Muscle layer of colon (tissue), 2 donors: Measurements from ENCODE around the gene AGAP1.

Experiments used
- H3K27ac ChIP-seq: one replicate; pipeline ENCODE4 v1.7.0; 2013; ENCODE audit warnings: low read depth, mild to moderate bottlenecking, low read length, moderate library complexity
- H3K27me3 ChIP-seq, 2 donors: one replicate each; pipeline ENCODE4 v1.7.0; 2013; ENCODE audit warnings: low read length in 2 of 2, mild to moderate bottlenecking in 2 of 2; ENCODE audit not compliant: insufficient read depth in 2 of 2, control insufficient read depth in 1 of 2
- H3K36me3 ChIP-seq: one replicate; pipeline ENCODE4 v1.7.0; 2013; ENCODE audit warnings: mild to moderate bottlenecking, low read length; ENCODE audit not compliant: insufficient read depth
- H3K4me1 ChIP-seq: one replicate; pipeline ENCODE4 v1.7.0; 2013; ENCODE audit warnings: mild to moderate bottlenecking, low read length; ENCODE audit not compliant: insufficient read depth
- H3K4me3 ChIP-seq, 2 donors: one replicate each; pipeline ENCODE4 v1.7.0; 2013; ENCODE audit warnings: low read length in 2 of 2, low read depth in 1 of 2, mild to moderate bottlenecking in 1 of 2, moderate library complexity in 1 of 2
- H3K9ac ChIP-seq: one replicate; pipeline ENCODE4 v1.7.0; 2013; ENCODE audit warnings: low read length
- H3K9me3 ChIP-seq: one replicate; pipeline ENCODE4 v1.7.0; 2013; ENCODE audit warnings: mild to moderate bottlenecking, low read length
- donor health status: abdominal sarcoma.
- donor health status: Adenocarcinoma of cecum.

Gene AGAP1

DNA sequence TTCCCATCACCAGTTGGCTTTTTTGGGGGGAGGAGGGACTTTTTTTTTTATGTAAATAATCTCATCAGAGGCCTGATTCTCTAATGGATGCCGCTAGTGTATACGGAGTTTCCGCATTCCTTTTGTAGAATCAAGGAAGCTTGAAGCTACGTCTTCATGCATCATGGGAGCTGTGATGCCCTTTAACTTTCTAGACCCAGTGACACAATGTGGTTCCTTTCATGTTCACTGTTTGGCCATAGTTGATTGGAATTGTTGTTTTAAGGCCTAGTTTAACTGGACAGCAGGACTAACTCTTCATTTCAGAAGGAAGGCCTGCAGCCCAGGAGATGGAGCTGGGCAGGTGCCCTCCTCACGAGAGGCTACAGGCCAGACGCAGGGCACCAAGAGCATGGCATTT, 287.9 kb downstream of the AGAP1 start:
- no peak overlapping the region for H3K27ac ChIP-seq
- H3K9ac ChIP-seq, result no peak overlapping the region
- H3K9me3 ChIP-seq, result no peaks in the 10 kb centered on the region
- H3K4me3 ChIP-seq, result no peak overlapping the region
- peaks cover 10% of the 10 kb centered on the region for H3K36me3 ChIP-seq
- H3K4me1 ChIP-seq, result no peaks in the 10 kb centered on the region
- H3K27me3 ChIP-seq, result no peaks in the 10 kb centered on the region

- no peak overlapping the region for H3K9ac ChIP-seq
- H3K9me3 ChIP-seq, result no peaks in the 10 kb centered on the region
- H3K27me3 ChIP-seq, result no peaks in the 10 kb centered on the region
- no peaks in the 10 kb centered on the region for H3K4me1 ChIP-seq
- H3K27ac ChIP-seq, result no peak overlapping the region
- peaks cover 8% of the 10 kb centered on the region for H3K36me3 ChIP-seq
- no peak overlapping the region for H3K4me3 ChIP-seq
These were observed 290.9 kb downstream of the AGAP1 start for GRCh38 chr2:235784788-235785187.

DNA sequence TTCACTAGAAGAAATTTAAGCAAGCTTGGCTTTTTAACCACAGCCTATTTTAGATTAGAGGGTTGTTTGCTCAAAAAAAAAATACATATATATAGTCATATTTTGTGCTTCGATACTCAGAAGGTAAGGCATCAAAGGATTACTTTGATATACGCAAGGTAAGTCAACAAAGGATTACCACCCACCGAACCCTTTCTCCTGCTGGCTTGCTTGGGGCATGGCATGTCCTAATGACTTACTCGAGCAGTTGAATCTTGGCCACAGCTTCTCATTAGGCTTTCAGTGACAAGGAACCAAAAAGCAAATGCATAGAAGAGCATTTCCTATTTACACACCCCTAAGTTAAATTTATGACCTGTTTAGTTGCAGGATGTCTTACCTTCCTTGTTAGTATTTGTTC, 295.7 kb downstream of the AGAP1 start:
- Histone ChIP-seq H3K27me3 (no peaks in the 10 kb centered on the region), H3K27ac (no peak overlapping the region), H3K4me3 (no peak overlapping the region), H3K4me1 (no peaks in the 10 kb centered on the region), H3K9me3 (no peaks in the 10 kb centered on the region), H3K36me3 (peaks cover 10% of the 10 kb centered on the region), H3K9ac (no peak overlapping the region)

DNA sequence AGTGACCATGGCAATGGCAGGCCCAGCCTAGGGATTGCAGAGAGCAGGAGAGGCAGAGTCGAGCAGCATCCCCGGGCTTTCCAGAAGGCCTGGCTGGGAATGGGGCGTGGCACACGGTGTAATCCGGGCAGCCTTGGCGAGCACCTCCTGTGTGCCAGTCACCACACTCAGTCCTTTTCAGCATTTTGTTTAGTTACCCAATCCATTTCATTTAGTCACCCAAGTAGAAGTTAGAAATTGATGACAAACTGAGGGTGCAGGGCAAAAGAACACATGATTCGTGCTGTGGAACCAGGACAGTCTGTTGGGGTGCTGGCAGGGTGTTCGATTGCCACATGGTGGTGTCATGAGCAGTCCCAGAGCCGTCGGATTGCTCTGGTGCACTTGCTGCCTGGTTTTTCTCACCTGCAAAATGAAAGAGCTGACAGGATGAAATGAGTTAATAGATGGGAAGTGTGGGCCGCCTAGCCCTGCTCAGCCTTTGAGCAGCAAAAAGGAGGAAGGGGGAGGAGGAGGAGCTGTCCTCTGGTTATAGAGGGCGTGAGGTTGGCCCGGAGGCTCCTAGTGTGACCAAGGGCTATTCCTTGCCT, 299.4 kb downstream of the AGAP1 start:
- Histone ChIP-seq H3K9me3 (no peaks in the 10 kb centered on the region), H3K36me3 (peaks cover 12% of the 10 kb centered on the region), H3K9ac (no peak overlapping the region), H3K4me1 (no peaks in the 10 kb centered on the region), H3K27me3 (no peaks in the 10 kb centered on the region), H3K27ac (no peak overlapping the region), H3K4me3 (no peak overlapping the region)

DNA sequence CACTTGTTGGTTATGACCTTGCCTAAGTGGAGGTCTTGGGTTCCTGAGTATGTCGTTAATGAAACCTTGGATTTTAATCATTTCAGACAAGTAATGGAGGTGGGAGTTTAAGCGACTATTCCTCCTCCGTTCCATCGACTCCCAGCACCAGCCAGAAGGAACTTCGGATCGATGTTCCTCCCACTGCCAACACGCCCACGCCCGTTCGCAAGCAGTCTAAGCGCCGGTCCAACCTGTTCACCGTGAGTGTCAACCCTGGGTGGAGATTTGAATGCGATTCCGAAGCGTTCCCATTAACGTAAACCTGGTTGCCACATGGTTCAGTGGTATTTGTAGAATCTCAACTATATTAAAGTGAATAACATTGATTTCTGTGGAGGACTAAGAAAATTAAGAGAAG, 305.4 kb downstream of the AGAP1 start:
- Histone ChIP-seq H3K4me1 (peaks cover 4% of the 10 kb centered on the region), H3K9me3 (no peaks in the 10 kb centered on the region), H3K4me3 (no peak overlapping the region), H3K9ac (no peak overlapping the region), H3K27ac (no peak overlapping the region), H3K27me3 (no peaks in the 10 kb centered on the region), H3K36me3 (peaks cover 34% of the 10 kb centered on the region)

GRCh38 chr2:235802542-235802941, 308.7 kb downstream of the AGAP1 start:
- no peak overlapping the region for H3K9ac ChIP-seq
- H3K36me3 ChIP-seq, result peaks cover 39% of the 10 kb centered on the region
- H3K27me3 ChIP-seq, result no peaks in the 10 kb centered on the region
- no peak overlapping the region for H3K27ac ChIP-seq
- H3K9me3 ChIP-seq, result no peaks in the 10 kb centered on the region
- H3K4me1 ChIP-seq, result peaks cover 12% of the 10 kb centered on the region
- H3K4me3 ChIP-seq, result no peak overlapping the region

- no peaks in the 10 kb centered on the region for H3K9me3 ChIP-seq
- H3K27ac ChIP-seq, result no peak overlapping the region
- no peaks in the 10 kb centered on the region for H3K27me3 ChIP-seq
- peaks cover 12% of the 10 kb centered on the region for H3K4me1 ChIP-seq
- peaks cover 34% of the 10 kb centered on the region for H3K36me3 ChIP-seq
- H3K4me3 ChIP-seq, result no peak overlapping the region
- no peak overlapping the region for H3K9ac ChIP-seq
These were observed 309.2 kb downstream of the AGAP1 start for GRCh38 chr2:235803028-235803427.

GRCh38 chr2:235804676-235805075, 310.8 kb downstream of the AGAP1 start:
- H3K4me1 ChIP-seq, result peaks cover 12% of the 10 kb centered on the region
- peaks cover 29% of the 10 kb centered on the region for H3K36me3 ChIP-seq
- H3K27me3 ChIP-seq, result no peaks in the 10 kb centered on the region
- H3K4me3 ChIP-seq, result no peak overlapping the region
- peak overlapping the region; percentile 33 for H3K27ac ChIP-seq
- H3K9me3 ChIP-seq, result no peaks in the 10 kb centered on the region
- H3K9ac ChIP-seq, result no peak overlapping the region

GRCh38 chr2:235806986-235807750, 313.3 kb downstream of the AGAP1 start:
- H3K27ac ChIP-seq, result no peak overlapping the region
- no peak overlapping the region for H3K4me3 ChIP-seq
- H3K27me3 ChIP-seq, result no peaks in the 10 kb centered on the region
- H3K9ac ChIP-seq, result no peak overlapping the region
- H3K4me1 ChIP-seq, result peaks cover 12% of the 10 kb centered on the region
- peaks cover 29% of the 10 kb centered on the region for H3K36me3 ChIP-seq
- H3K9me3 ChIP-seq, result no peaks in the 10 kb centered on the region

DNA sequence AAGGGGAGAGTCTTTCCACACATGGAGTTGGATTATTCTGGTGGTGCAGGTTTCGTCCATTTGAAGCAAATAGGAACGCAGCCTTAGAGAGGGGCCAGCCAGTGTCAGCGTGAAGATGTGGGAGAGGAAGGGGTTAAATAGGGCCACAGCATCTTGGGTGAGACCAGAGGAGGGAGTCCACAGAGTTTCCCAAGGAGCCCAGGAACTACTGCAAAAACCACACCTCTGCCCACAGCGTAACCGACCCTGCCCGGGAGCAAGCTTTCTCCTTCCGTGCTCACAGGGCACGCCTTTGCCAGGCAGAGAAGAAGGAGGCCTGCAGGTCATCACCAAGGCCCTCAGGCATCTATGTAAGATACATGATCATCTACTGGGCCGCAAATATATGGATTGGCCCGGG, 314.5 kb downstream of the AGAP1 start:
- H3K4me1 ChIP-seq, result peaks cover 12% of the 10 kb centered on the region
- H3K27ac ChIP-seq, result no peak overlapping the region
- no peak overlapping the region for H3K4me3 ChIP-seq
- H3K9ac ChIP-seq, result no peak overlapping the region
- H3K36me3 ChIP-seq, result peaks cover 40% of the 10 kb centered on the region
- no peaks in the 10 kb centered on the region for H3K9me3 ChIP-seq
- H3K27me3 ChIP-seq, result no peaks in the 10 kb centered on the region

DNA sequence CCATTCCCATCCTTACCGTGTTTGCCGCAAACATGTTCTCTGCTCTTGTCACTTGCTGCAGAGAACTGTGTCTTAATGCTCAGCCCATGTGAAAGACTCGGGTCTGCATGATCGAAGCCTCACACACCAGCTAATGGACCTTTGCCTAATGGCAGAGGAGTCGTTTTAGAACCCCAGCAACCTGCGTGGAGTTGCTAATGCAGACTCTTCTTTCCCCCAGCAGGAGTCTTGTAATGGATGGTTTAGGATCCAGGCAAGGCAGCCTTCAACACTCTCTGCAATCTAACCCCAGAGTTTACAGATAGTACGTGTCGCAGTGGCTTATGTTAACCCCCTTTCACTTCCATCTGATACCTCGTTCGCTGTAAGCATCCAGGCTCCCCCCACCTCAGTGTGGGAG, 316.4 kb downstream of the AGAP1 start:
- Histone ChIP-seq H3K9ac (no peak overlapping the region), H3K27me3 (no peaks in the 10 kb centered on the region), H3K9me3 (no peaks in the 10 kb centered on the region), H3K4me3 (no peak overlapping the region), H3K27ac (no peak overlapping the region), H3K36me3 (peaks cover 40% of the 10 kb centered on the region), H3K4me1 (peaks cover 13% of the 10 kb centered on the region)

GRCh38 chr2:235810846-235811245, 317.0 kb downstream of the AGAP1 start:
- peaks cover 43% of the 10 kb centered on the region for H3K36me3 ChIP-seq
- H3K9me3 ChIP-seq, result no peaks in the 10 kb centered on the region
- no peak overlapping the region for H3K9ac ChIP-seq
- no peak overlapping the region for H3K27ac ChIP-seq
- no peak overlapping the region for H3K4me3 ChIP-seq
- H3K4me1 ChIP-seq, result peaks cover 13% of the 10 kb centered on the region
- no peaks in the 10 kb centered on the region for H3K27me3 ChIP-seq
